Brain microvascular endothelial cell (primary cell): ENCODE measurements around the gene CTDSPL.

Experiments
- DNase-seq: peaks from one replicate; pipeline ENCODE4 v3.0.0-alpha.2; 2020
- H3K27ac ChIP-seq: fragments of 250-450 bp; sonication (Bioruptor Pico); 2 replicates; pipeline ENCODE4 v1.5.1; 2020; ENCODE audit warnings: mild to moderate bottlenecking, moderate library complexity
- H3K27me3 ChIP-seq: fragments of 250-450 bp; sonication (Bioruptor Pico); replicated peaks from 2 replicates; pipeline ENCODE4 v1.5.1; 2020; ENCODE audit warnings: mild to moderate bottlenecking
- H3K36me3 ChIP-seq: fragments of 250-450 bp; sonication (Bioruptor Pico); replicated peaks from 2 replicates; pipeline ENCODE4 v1.5.1; 2020; ENCODE audit warnings: mild to moderate bottlenecking
- H3K4me3 ChIP-seq: 2 replicates; pipeline ENCODE4 v1.5.1; 2011; ENCODE audit warnings: low read depth, mild to moderate bottlenecking, control low read depth, low read length, moderate library complexity
- in situ Hi-C: cut with HindIII; loops from 2 replicates; pipeline ENCODE4 v1.10.0; 2017; ENCODE audit warnings: low sequenced_read_pairs, low pct_ligation_motif_present
- TF ChIP-seq, protein P1 (sequence below): IDR thresholded peaks from 2 replicates; pipeline ENCODE4 v1.5.1; 2011; ENCODE audit warnings: low read depth, mild to moderate bottlenecking, moderate library complexity, low read length, control low read depth, inconsistent platforms; ENCODE audit errors: missing control alignments

CTDSPL gene

DNA sequence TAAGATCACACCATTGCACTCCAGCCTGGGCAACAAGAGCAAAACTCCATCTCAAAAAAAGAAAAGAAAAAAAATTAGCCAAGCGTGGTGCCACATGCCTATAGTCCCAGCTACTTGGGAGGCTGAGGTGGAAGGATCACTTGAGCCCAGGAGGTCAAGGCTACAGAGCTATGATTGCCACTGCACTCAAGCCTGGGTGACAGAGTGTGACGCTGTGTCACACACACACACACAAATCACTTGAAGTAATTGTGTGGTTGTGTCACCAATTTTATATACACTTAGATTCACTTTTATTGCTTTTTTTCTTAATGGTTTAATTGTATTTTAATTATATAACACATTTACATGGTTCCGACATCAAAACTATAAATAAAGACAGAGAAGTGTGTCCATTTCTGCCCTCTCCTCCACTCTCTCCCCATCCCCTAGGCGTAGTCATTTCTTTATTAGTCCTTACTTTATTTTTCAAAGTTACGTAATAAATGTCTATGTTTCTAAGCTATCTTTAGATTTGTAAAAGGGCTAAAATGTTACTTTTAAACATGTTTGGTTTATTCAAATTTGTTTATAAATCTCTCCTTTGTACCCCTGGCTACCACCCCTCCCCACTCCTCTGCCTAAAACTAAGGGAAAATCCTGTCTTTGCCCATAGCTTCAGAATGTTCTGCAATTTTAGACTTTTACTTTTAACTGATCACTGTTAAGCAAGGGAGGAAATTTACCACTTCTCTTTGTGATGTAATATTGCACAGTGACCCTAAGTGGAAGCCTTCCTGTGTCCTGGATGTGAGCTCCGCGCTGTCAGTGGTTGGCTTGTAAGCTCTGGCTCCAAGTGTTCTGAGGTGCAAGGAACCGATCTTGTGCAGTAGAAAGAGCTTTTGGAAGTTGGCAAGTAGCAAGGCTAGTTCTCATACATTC is 118.1 kb downstream of the CTDSPL start:
- Histone ChIP-seq H3K27me3 (no peaks in the 10 kb centered on the region), H3K4me3 (no peak overlapping the region), H3K36me3 (peaks cover 10% of the 10 kb centered on the region), H3K27ac (no peak overlapping the region)
- in situ Hi-C loops, result no loop called here
- TF ChIP-seq, protein P1, sequence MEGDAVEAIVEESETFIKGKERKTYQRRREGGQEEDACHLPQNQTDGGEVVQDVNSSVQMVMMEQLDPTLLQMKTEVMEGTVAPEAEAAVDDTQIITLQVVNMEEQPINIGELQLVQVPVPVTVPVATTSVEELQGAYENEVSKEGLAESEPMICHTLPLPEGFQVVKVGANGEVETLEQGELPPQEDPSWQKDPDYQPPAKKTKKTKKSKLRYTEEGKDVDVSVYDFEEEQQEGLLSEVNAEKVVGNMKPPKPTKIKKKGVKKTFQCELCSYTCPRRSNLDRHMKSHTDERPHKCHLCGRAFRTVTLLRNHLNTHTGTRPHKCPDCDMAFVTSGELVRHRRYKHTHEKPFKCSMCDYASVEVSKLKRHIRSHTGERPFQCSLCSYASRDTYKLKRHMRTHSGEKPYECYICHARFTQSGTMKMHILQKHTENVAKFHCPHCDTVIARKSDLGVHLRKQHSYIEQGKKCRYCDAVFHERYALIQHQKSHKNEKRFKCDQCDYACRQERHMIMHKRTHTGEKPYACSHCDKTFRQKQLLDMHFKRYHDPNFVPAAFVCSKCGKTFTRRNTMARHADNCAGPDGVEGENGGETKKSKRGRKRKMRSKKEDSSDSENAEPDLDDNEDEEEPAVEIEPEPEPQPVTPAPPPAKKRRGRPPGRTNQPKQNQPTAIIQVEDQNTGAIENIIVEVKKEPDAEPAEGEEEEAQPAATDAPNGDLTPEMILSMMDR, result no peak
- no peak for DNase-seq

DNA sequence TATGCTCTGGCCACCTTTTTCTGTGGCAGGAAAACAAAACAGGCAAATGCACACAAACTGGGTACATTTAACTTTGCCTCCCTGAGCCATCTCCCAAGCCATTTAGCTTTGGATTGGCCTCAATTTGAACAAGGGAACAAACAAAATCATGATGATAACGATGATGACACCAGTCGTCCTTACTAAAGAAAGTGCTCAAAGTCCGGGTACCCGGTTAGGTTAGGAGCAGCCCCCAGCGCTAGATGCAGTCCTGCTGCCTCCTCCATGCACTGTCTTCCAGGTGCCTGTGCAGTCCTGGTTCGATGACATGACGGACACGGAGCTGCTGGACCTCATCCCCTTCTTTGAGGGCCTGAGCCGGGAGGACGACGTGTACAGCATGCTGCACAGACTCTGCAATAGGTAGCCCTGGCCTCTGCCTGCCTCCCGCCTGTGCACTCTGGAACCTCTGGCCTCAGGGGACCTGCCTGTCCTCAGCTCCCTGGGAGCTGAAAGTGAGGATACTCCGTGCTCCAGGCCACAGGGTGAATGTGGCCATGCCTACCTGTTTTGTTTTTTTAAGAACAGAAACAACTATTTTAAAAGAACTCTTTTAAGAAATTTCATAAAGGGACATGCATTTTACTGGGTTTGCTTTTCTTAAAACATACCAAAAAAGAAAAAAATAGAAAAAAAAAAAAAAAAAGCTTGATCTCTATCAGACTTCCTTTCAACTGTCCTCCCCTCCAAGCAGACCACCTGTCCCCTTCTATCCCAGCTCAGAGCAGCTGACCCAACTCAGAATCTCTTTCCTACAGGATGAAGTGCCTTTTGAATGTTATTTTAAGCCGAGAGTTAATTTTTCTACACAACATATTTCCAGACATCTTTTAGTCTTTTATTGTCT is 119.0 kb downstream of the CTDSPL start:
- no peak overlapping the region for H3K27ac ChIP-seq
- in situ Hi-C loops, result no loop called here
- TF ChIP-seq, protein P1, result no peak
- no peak overlapping the region for H3K4me3 ChIP-seq
- H3K36me3 ChIP-seq, result peaks cover 9% of the 10 kb centered on the region
- DNase-seq, result no peak
- H3K27me3 ChIP-seq, result no peaks in the 10 kb centered on the region

DNA sequence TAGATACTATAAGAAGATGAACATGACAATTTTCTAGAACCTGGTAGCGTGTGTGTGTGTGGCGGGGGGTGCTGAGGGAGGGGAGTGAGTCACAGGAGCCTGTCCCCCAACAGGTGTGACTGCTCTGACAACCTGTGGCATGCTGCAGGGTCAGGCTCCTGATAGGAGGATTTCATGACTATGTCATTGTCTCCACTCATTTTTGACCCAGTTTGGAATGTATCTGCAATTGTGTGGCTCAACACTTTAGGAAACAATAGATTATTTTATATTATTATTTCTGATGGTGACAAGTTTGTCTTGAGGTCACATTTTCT is 119.6 kb downstream of the CTDSPL start:
- DNase-seq, result no peak
- in situ Hi-C loops, result no loop called here
- H3K36me3 ChIP-seq, result peaks cover 3% of the 10 kb centered on the region
- no peak overlapping the region for H3K4me3 ChIP-seq
- no peaks in the 10 kb centered on the region for H3K27me3 ChIP-seq
- H3K27ac ChIP-seq, result no peak overlapping the region
- TF ChIP-seq, protein P1, result no peak

DNA sequence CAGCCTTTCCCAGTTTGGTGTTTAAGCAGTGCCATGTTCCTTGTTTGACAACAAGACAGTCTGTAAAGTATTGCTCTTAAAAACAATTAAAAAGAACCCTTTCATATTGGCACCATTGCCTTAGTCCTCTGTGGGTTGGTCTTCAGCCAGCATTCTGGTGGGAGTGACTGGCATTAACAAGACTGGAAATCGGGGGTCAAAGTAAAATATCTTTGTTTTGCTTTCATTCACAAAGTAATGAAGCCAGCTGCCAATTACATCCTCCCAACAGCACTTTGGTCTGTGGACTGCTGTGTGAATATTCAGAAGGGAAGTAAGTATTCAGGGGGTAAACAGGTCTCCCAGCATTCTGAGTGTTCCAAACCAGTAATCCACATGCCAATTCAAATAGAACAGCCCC is 120.7 kb downstream of the CTDSPL start:
- no peak for DNase-seq
- TF ChIP-seq, protein P1, result no peak
- Histone ChIP-seq H3K4me3 (no peak overlapping the region), H3K27ac (no peak overlapping the region), H3K36me3 (peaks cover 2% of the 10 kb centered on the region), H3K27me3 (no peaks in the 10 kb centered on the region)
- in situ Hi-C loops, result no loop called here

DNA sequence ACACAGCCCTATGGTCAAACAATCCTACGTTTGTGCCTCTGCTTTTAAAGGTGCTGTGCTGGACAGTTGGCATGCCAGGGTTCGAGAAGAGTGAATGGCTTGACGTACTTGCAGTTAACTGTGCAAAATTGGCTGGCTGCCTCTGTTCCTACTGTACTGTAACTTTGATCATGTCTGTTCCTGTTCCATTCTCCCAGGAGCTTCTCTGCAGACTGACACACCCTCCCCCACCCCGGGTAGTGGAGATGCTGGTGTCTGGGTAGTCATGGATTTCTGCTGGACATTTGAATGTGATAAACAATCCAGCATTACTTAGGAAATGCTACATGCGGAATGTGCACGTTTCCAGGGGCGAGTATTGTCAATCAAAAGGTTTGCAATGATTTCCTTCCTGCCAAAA is 122.4 kb downstream of the CTDSPL start:
- DNase-seq, result no peak
- Histone ChIP-seq H3K27ac (no peak overlapping the region), H3K4me3 (no peak overlapping the region), H3K36me3 (peaks cover 2% of the 10 kb centered on the region), H3K27me3 (no peaks in the 10 kb centered on the region)
- TF ChIP-seq, protein P1, result no peak
- in situ Hi-C loops, result no loop called here
